H54 (cell line): ENCODE results near the gene CCDC15.
"Not testable (repeated sequence)": the region's sequence is repeated elsewhere in the genome, so short reads cannot be mapped to it uniquely, and the experiment has no call there.

Experiments used
- DNase-seq: peaks from one replicate; pipeline ENCODE4 v3.0.0; 2011; ENCODE audit warnings: low spot score, mixed read lengths; ENCODE audit not compliant: insufficient read length
- FAIRE-seq: peaks from 3 replicates; lab custom pipeline; 2011; peaks lifted over from hg19 to GRCh38; lab: Jason Lieb, UNC
- POLR2A ChIP-seq: IDR thresholded peaks from 2 replicates; pipeline ENCODE4 v1.6.1; 2011; ENCODE audit warnings: low read depth, mild to moderate bottlenecking, low read length

Gene CCDC15

GRCh38 chr11:124954590-124954955 lies 571 bp downstream of the CCDC15 start:
- TF ChIP-seq POLR2A: no peak
- DNase-seq (no peak), FAIRE-seq (no peak)

GRCh38 chr11:124955035-124955434 lies 1.0 kb downstream of the CCDC15 start:
- no peak for TF ChIP-seq POLR2A
- DNase-seq (no peak), FAIRE-seq (no peak)

GRCh38 chr11:124961972-124962609 lies 8.1 kb downstream of the CCDC15 start:
- peak; percentile 85 for FAIRE-seq

GRCh38 chr11:124968197-124968596 lies 14.2 kb downstream of the CCDC15 start:
- FAIRE-seq, DNase-seq: not testable (repeated sequence)

More at GRCh38 chr11:124961972-124962609, 8.1 kb downstream of the CCDC15 start:
- TF ChIP-seq POLR2A: no peak
- peak; percentile 17 for DNase-seq

- TF ChIP-seq POLR2A: no peak
- FAIRE-seq (no peak), DNase-seq (no peak)
Measured at GRCh38 chr11:124970925-124971324, 16.9 kb downstream of the CCDC15 start.

- FAIRE-seq (no peak), DNase-seq (no peak)
- TF ChIP-seq POLR2A: no peak
Measured at GRCh38 chr11:124971810-124972209, 17.8 kb downstream of the CCDC15 start.

GRCh38 chr11:124976531-124976930 lies 22.5 kb downstream of the CCDC15 start:
- FAIRE-seq (no peak), DNase-seq (no peak)
- no peak for TF ChIP-seq POLR2A

DNA sequence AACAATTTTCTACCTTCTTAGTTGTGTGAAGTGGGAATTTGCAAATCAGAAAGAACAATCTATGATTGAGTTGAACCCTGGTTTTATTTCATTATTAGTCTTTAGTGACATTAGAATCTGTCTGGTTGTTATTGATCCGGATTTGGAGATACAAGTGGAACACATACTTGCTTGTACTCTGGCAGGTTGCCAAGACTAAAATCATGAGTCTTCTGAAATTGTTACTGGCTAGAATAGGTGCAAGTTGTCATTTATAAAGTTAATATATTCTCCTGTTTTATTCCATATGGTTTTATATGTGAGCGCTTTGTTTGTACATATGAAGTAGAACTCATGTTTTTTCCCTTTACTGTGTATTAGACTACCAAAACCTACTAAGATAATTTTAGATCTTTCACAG lies 23.0 kb downstream of the CCDC15 start:
- FAIRE-seq (no peak), DNase-seq (no peak)
- no peak for TF ChIP-seq POLR2A

- TF ChIP-seq POLR2A: no peak
- DNase-seq: no peak
- no peak for FAIRE-seq
Measured at GRCh38 chr11:124978316-124978715, 24.3 kb downstream of the CCDC15 start.

DNA sequence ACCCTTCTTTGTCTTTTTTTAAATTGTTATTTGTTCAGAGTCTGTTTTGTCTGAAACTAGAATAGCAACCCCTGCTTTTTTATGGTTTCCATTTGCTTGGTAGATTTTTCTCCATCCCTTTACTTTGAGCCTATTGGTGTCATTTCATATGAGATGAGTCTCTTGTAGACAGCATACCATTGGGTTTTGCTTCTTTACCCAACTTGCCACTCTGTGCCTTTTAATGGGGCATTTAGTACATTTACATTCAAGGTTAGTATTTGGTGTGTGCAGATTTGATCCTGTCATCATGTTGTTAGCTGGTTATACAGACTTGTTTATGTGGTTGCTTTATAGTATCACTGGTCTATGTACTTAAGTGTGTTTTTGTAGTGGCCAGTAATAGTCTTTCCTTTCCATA lies 28.0 kb downstream of the CCDC15 start:
- DNase-seq: no peak
- no peak for TF ChIP-seq POLR2A
- no peak for FAIRE-seq

GRCh38 chr11:124983674-124984511 lies 29.9 kb downstream of the CCDC15 start:
- DNase-seq (no peak), FAIRE-seq (no peak)
- TF ChIP-seq POLR2A: no peak

DNA sequence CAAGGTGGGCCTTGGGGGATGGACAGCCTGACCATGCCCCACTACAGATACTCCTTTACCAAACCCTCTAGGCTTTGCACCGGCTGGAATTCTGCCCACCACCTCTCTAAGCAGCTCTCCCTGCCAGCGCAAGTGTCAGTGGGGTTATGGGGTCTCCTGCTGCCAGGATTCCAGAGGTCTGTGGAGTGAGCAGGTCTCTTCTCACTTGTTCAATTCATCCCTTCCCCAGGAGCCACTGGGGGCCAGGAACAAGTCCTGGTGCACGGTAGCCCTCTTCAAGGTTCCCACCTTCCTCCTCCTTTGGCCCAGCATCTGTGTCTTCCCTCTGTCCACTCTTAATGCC lies 30.5 kb downstream of the CCDC15 start:
- TF ChIP-seq POLR2A: no peak
- FAIRE-seq (no peak), DNase-seq (no peak)

- no peak for DNase-seq
- TF ChIP-seq POLR2A: no peak
Measured at GRCh38 chr11:124987096-124987495, 33.1 kb downstream of the CCDC15 start.

DNA sequence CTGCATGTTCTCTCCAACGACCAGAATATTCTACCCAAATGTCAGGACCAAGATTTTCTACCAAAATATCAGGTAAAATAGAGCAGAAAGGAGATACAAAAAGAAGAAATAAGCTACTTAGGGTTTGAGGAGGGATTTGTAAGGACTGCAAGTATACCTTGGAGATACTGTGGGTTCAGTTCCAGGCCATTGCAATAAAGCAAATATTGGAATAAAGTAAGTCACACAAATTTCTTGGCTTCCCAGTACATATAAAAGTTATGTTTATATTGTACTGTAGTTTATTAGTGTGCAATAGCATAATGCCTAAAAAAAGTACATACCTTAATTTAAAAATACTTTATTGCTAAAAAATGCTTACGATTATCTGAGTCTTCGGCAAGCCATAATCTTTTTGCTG lies 34.1 kb downstream of the CCDC15 start:
- FAIRE-seq: no peak
- TF ChIP-seq POLR2A: no peak
- no peak for DNase-seq

More at GRCh38 chr11:124987096-124987495, 33.1 kb downstream of the CCDC15 start:
- FAIRE-seq: no peak
